ENCODE data around the gene NSRP1.

The NSRP1 gene

DNA sequence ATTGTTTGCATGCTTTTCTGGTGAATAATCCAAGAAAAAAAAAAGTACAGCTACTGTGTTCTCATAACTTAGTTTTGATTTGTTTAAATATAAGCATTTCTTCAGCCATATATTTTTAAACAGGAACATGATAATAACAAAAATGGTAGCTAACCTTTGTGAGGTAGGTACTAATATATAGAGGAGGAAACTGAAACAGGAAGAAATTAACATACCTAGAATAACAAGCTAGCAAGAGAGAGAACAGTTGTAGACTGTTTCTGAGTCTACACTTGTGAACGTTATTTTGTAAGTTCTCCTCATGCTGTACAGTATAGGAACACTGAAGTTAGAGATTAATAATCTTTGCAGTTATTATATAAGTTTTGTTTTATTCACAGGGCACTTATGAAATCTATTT, 49.3 kb downstream of the NSRP1 start:
- Mint-ChIP-seq H3K27me3 (no peaks in the 10 kb centered on the region), H3K4me3 (no peak overlapping the region), H3K9me3 (no peaks in the 10 kb centered on the region), H3K36me3 (ENCODE audit: insufficient read depth) (peaks cover 7% of the 10 kb centered on the region), H3K4me1 (peaks cover 6% of the 10 kb centered on the region), H3K27ac (ENCODE audit: low read depth) (peak overlapping the region; percentile 19)
- ATAC-seq (replicated peaks; ENCODE audit: extremely low read depth, poor library complexity, severe bottlenecking), result no peak
- DNase-seq (ENCODE audit: low spot score in 2 of 2), result no peak

- H3K4me1 Mint-ChIP-seq, result peaks cover 11% of the 10 kb centered on the region
- no peaks in the 10 kb centered on the region for H3K9me3 Mint-ChIP-seq
- no peak overlapping the region for H3K4me3 Mint-ChIP-seq
- no peak for ATAC-seq (replicated peaks; ENCODE audit: extremely low read depth, poor library complexity, severe bottlenecking)
- no peak overlapping the region for H3K27ac Mint-ChIP-seq (ENCODE audit: low read depth)
- no peaks in the 10 kb centered on the region for H3K27me3 Mint-ChIP-seq
- DNase-seq (ENCODE audit: low spot score in 2 of 2), result no peak
- peaks cover 13% of the 10 kb centered on the region for H3K36me3 Mint-ChIP-seq (ENCODE audit: insufficient read depth)
Observed at GRCh38 chr17:30170415-30170987, 53.9 kb downstream of the NSRP1 start.

- ATAC-seq (replicated peaks; ENCODE audit: extremely low read depth, poor library complexity, severe bottlenecking), result no peak
- Mint-ChIP-seq H3K27ac (ENCODE audit: low read depth) (no peak overlapping the region), H3K4me3 (no peak overlapping the region), H3K9me3 (no peaks in the 10 kb centered on the region), H3K4me1 (peaks cover 11% of the 10 kb centered on the region), H3K36me3 (ENCODE audit: insufficient read depth) (peaks cover 19% of the 10 kb centered on the region), H3K27me3 (no peaks in the 10 kb centered on the region)
- DNase-seq (ENCODE audit: low spot score in 2 of 2), result no peak
Observed at GRCh38 chr17:30172560-30172959, 55.9 kb downstream of the NSRP1 start.

DNA sequence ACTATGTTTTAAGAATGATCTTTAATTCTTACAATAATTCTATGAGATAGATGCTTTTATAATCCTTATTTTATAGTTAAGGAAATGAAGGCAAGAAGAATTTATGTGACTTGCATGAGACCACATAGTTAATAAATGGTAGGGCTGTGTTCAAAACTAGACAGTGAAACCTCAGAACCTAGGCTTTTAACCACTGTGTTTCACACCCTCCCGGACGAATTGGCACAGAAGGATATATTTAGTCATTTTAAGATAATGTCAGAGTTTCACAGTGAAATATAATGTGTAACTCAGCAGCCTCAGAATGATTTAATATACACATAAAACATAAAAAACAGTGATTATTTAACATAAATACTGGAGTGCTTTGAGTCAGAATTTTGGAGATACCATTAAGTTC, 57.0 kb downstream of the NSRP1 start:
- DNase-seq (ENCODE audit: low spot score in 2 of 2) (no peak), ATAC-seq (replicated peaks; ENCODE audit: extremely low read depth, poor library complexity, severe bottlenecking) (peak; percentile 65)
- peaks cover 26% of the 10 kb centered on the region for H3K36me3 Mint-ChIP-seq (ENCODE audit: insufficient read depth)
- H3K27ac Mint-ChIP-seq (ENCODE audit: low read depth), result peak overlapping the region; percentile 73
- H3K27me3 Mint-ChIP-seq, result no peaks in the 10 kb centered on the region
- no peaks in the 10 kb centered on the region for H3K9me3 Mint-ChIP-seq
- H3K4me3 Mint-ChIP-seq, result no peak overlapping the region
- H3K4me1 Mint-ChIP-seq, result peaks cover 11% of the 10 kb centered on the region

DNA sequence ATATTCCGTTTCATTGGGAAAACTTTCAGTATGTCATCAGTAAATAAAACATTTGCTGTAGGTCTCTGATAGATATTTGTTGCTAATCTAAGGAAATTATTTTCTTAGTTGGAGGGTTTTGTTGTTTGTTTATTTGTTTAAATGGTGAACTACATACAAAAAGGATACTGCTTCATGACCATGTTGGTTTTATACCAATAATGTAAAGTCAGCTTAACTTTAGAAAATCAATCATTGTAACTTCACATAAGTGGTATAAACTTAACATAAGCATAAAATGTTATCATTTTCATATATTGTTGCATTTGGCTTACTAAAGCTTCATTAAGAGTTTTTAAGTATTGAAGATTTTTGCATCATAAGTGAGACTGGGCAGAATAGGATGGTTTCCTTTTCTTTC, 57.9 kb downstream of the NSRP1 start:
- Mint-ChIP-seq H3K36me3 (ENCODE audit: insufficient read depth) (peaks cover 33% of the 10 kb centered on the region), H3K4me1 (peaks cover 17% of the 10 kb centered on the region), H3K9me3 (no peaks in the 10 kb centered on the region), H3K4me3 (no peak overlapping the region), H3K27ac (ENCODE audit: low read depth) (peak overlapping the region; percentile 73), H3K27me3 (no peaks in the 10 kb centered on the region)
- DNase-seq (ENCODE audit: low spot score in 2 of 2) (no peak), ATAC-seq (replicated peaks; ENCODE audit: extremely low read depth, poor library complexity, severe bottlenecking) (no peak)

GRCh38 chr17:30176855-30177254, 60.2 kb downstream of the NSRP1 start:
- DNase-seq (ENCODE audit: low spot score in 2 of 2) (no peak), ATAC-seq (replicated peaks; ENCODE audit: extremely low read depth, poor library complexity, severe bottlenecking) (no peak)
- H3K27me3 Mint-ChIP-seq, result no peaks in the 10 kb centered on the region
- no peak overlapping the region for H3K4me3 Mint-ChIP-seq
- H3K9me3 Mint-ChIP-seq, result no peaks in the 10 kb centered on the region
- no peak overlapping the region for H3K27ac Mint-ChIP-seq (ENCODE audit: low read depth)
- H3K4me1 Mint-ChIP-seq, result peaks cover 14% of the 10 kb centered on the region
- H3K36me3 Mint-ChIP-seq (ENCODE audit: insufficient read depth), result peaks cover 51% of the 10 kb centered on the region

DNA sequence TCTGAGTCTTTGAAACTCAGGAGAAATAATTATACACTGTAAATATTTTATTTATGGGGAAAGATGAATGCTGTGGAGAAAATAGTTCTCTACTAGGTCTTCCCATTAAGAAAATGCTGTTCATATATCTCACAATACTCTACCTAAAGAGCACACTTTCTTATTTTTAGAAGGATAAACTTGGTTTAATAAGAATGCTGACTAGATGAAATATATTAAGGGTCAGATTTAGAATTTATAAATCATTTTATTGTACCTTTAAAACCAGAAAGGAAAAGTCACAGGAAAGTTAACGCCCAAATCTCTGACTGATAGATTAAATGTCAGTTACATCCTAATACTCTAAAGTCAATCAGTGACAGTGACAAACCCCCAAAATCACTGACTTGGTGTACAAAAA, 70.1 kb downstream of the NSRP1 start:
- Mint-ChIP-seq H3K27me3 (no peaks in the 10 kb centered on the region), H3K9me3 (no peaks in the 10 kb centered on the region), H3K4me3 (no peak overlapping the region), H3K36me3 (ENCODE audit: insufficient read depth) (peaks cover 22% of the 10 kb centered on the region), H3K27ac (ENCODE audit: low read depth) (no peak overlapping the region), H3K4me1 (no peaks in the 10 kb centered on the region)
- no peak for ATAC-seq (replicated peaks; ENCODE audit: extremely low read depth, poor library complexity, severe bottlenecking)
- no peak for DNase-seq (ENCODE audit: low spot score in 2 of 2)

DNA sequence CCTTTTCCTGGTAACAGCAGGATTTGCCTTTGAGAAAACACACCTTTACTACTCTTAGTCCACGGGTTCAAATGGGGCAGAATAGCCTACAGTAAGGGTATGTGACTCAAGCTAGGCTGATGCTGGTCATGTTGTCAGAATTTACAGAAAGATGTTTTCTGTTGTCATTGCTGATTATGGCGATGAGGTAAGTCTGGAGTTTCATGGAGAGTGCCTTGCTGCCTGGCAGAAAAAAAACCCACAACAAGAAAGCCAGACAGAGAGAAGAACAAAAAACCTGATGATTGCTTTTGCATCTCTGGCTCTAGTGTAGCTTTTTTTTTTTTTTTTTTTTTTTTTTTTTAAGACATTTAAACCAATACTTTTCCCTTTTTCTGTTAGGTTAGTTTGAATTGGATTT, 71.0 kb downstream of the NSRP1 start:
- no peaks in the 10 kb centered on the region for H3K9me3 Mint-ChIP-seq
- DNase-seq (ENCODE audit: low spot score in 2 of 2) (no peak), ATAC-seq (replicated peaks; ENCODE audit: extremely low read depth, poor library complexity, severe bottlenecking) (no peak)
- H3K36me3 Mint-ChIP-seq (ENCODE audit: insufficient read depth), result peaks cover 18% of the 10 kb centered on the region
- H3K4me1 Mint-ChIP-seq, result no peaks in the 10 kb centered on the region
- no peaks in the 10 kb centered on the region for H3K27me3 Mint-ChIP-seq
- H3K4me3 Mint-ChIP-seq, result no peak overlapping the region
- no peak overlapping the region for H3K27ac Mint-ChIP-seq (ENCODE audit: low read depth)

- H3K4me3 Mint-ChIP-seq, result no peak overlapping the region
- ATAC-seq (replicated peaks; ENCODE audit: extremely low read depth, poor library complexity, severe bottlenecking), result no peak
- DNase-seq (ENCODE audit: low spot score in 2 of 2), result no peak
- no peak overlapping the region for H3K27ac Mint-ChIP-seq (ENCODE audit: low read depth)
- peaks cover 12% of the 10 kb centered on the region for H3K36me3 Mint-ChIP-seq (ENCODE audit: insufficient read depth)
- H3K4me1 Mint-ChIP-seq, result peaks cover 5% of the 10 kb centered on the region
- no peaks in the 10 kb centered on the region for H3K9me3 Mint-ChIP-seq
- no peaks in the 10 kb centered on the region for H3K27me3 Mint-ChIP-seq
Observed at GRCh38 chr17:30188211-30188939, 71.8 kb downstream of the NSRP1 start.

DNA sequence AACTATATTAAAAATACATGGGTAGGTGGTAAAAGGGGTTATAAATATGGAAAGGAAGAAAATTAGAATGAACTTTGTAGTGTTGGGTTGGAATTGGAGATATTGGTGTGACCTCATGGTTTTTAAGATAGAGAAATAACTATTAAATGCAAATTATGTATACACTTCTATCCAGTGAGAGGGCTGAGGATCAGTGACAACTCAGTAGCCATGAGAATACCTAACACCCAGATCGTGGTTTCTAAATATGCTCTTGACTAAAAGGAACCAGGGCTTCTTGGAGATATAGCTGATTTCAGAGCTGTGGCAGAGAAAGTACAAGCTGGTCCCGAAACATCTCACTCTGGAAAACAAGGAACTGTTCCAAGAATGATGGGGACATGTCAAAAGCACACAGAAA, 74.5 kb downstream of the NSRP1 start:
- H3K27ac Mint-ChIP-seq (ENCODE audit: low read depth), result no peak overlapping the region
- no peaks in the 10 kb centered on the region for H3K27me3 Mint-ChIP-seq
- H3K36me3 Mint-ChIP-seq (ENCODE audit: insufficient read depth), result no peaks in the 10 kb centered on the region
- H3K4me1 Mint-ChIP-seq, result peaks cover 5% of the 10 kb centered on the region
- no peak for DNase-seq (ENCODE audit: low spot score in 2 of 2)
- H3K9me3 Mint-ChIP-seq, result no peaks in the 10 kb centered on the region
- no peak for ATAC-seq (replicated peaks; ENCODE audit: extremely low read depth, poor library complexity, severe bottlenecking)
- no peak overlapping the region for H3K4me3 Mint-ChIP-seq

GRCh38 chr17:30196504-30196903, 79.9 kb downstream of the NSRP1 start:
- no peaks in the 10 kb centered on the region for H3K36me3 Mint-ChIP-seq (ENCODE audit: insufficient read depth)
- no peak overlapping the region for H3K27ac Mint-ChIP-seq (ENCODE audit: low read depth)
- no peaks in the 10 kb centered on the region for H3K27me3 Mint-ChIP-seq
- no peak overlapping the region for H3K4me3 Mint-ChIP-seq
- DNase-seq (ENCODE audit: low spot score in 2 of 2) (no peak), ATAC-seq (replicated peaks; ENCODE audit: extremely low read depth, poor library complexity, severe bottlenecking) (no peak)
- H3K4me1 Mint-ChIP-seq, result peaks cover 5% of the 10 kb centered on the region
- no peaks in the 10 kb centered on the region for H3K9me3 Mint-ChIP-seq

DNA sequence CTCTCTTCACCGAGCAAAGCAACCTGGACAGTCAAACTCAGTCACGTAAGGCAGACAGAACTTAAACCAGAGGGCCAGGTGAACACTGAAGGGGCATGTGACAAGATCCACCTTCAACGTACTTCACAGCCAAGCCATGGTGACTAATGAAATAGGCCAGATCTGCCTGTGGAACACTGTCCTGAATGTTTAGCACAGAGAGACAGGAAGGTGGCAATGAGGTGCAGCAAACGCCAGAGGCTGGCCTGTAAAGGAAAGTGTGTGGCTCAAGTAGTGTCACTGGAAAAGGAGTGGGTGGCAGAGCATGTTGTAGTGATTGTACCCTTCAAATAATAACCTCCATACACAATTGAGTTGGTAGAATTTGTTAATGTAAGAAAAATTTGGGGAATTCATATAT, 80.8 kb downstream of the NSRP1 start:
- no peak for ATAC-seq (replicated peaks; ENCODE audit: extremely low read depth, poor library complexity, severe bottlenecking)
- Mint-ChIP-seq H3K4me1 (peaks cover 5% of the 10 kb centered on the region), H3K27me3 (no peaks in the 10 kb centered on the region), H3K27ac (ENCODE audit: low read depth) (no peak overlapping the region), H3K4me3 (no peak overlapping the region), H3K36me3 (ENCODE audit: insufficient read depth) (no peaks in the 10 kb centered on the region), H3K9me3 (no peaks in the 10 kb centered on the region)
- DNase-seq (ENCODE audit: low spot score in 2 of 2), result no peak

GRCh38 chr17:30199600-30199999, 83.0 kb downstream of the NSRP1 start:
- Mint-ChIP-seq H3K4me3 (no peak overlapping the region), H3K27ac (ENCODE audit: low read depth) (no peak overlapping the region)

More at GRCh38 chr17:30199600-30199999, 83.0 kb downstream of the NSRP1 start:
- no peak for DNase-seq (ENCODE audit: low spot score in 2 of 2)
- Mint-ChIP-seq H3K4me1 (no peaks in the 10 kb centered on the region), H3K36me3 (ENCODE audit: insufficient read depth) (no peaks in the 10 kb centered on the region), H3K27me3 (peaks cover 22% of the 10 kb centered on the region), H3K9me3 (no peaks in the 10 kb centered on the region)
- no peak for ATAC-seq (replicated peaks; ENCODE audit: extremely low read depth, poor library complexity, severe bottlenecking)

Measured in central memory CD8-positive, alpha-beta T cell (primary cell).